Transverse colon (tissue), 4 donors: ENCODE data around the gene P3H3.

Experiments used
- POLR2A ChIP-seq: fragments of 450-650 bp; IDR thresholded peaks from one replicate; pipeline ENCODE4 v1.6.1; 2016; ENCODE audit warnings: antibody characterized with exemption, mild to moderate bottlenecking, moderate library complexity
- POLR2AphosphoS5 ChIP-seq, 3 donors: sonication (generic); formaldehyde crosslinking; IDR thresholded peaks; one replicate each; pipeline ENCODE4 v1.6.1; 2016; ENCODE audit warnings: antibody characterized with exemption in 3 of 3
- TF ChIP-seq, protein P1 (sequence below), 5 experiments: fragments of 200-600 bp in 3 of 5; fragments of 450-650 bp in 2 of 5; sonication (generic) in 3 of 5; IDR thresholded peaks; 1 replicate in 2 of 5; 2 replicates in 3 of 5; pipeline ENCODE4 v1.5.1; 2016 to 2017; ENCODE audit warnings: antibody characterized with exemption in 5 of 5, inconsistent platforms in 3 of 5, mild to moderate bottlenecking in 2 of 5, moderate library complexity in 1 of 5

DNA sequence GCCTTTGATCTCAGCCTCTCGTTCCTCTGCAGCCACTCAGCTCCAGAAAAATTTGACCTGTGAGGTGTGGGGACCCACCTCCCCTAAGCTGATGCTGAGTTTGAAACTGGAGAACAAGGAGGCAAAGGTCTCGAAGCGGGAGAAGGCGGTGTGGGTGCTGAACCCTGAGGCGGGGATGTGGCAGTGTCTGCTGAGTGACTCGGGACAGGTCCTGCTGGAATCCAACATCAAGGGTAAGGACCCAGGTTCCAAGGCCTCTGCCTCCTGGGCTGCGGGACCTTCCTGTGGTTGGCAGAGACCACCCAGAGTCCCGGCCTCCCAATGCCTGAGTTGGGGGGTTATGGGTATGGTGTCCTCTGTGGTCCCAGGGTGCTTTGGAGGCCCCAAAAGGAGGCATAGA lies 11.1 kb upstream of the P3H3 start:
- TF ChIP-seq, protein P1, sequence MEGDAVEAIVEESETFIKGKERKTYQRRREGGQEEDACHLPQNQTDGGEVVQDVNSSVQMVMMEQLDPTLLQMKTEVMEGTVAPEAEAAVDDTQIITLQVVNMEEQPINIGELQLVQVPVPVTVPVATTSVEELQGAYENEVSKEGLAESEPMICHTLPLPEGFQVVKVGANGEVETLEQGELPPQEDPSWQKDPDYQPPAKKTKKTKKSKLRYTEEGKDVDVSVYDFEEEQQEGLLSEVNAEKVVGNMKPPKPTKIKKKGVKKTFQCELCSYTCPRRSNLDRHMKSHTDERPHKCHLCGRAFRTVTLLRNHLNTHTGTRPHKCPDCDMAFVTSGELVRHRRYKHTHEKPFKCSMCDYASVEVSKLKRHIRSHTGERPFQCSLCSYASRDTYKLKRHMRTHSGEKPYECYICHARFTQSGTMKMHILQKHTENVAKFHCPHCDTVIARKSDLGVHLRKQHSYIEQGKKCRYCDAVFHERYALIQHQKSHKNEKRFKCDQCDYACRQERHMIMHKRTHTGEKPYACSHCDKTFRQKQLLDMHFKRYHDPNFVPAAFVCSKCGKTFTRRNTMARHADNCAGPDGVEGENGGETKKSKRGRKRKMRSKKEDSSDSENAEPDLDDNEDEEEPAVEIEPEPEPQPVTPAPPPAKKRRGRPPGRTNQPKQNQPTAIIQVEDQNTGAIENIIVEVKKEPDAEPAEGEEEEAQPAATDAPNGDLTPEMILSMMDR (IDR thresholded peaks at IDR 0.05): no peak
- no peak for TF ChIP-seq POLR2AphosphoS5 (IDR thresholded peaks at IDR 0.05)
- TF ChIP-seq POLR2A: no peak
